Measurements from ENCODE around the gene RREB1.

- TF ChIP-seq CTCF (IDR thresholded peaks at IDR 0.05; ENCODE audit: insufficient read depth, low read length, poor library complexity, severe bottlenecking) (no peak), EZH2phosphoT487 (conservative IDR thresholded peaks at IDR 0.05; ENCODE audit: low read length) (no peak)
Measured at GRCh38 chr6:7261852-7262461, 154.2 kb downstream of the RREB1 start.
